IMR-90 (cell line): ENCODE measurements around the gene AGAP1. TPM values are rescaled to one million over a fixed set of nuclear protein-coding genes. Genes with fewer than 3 reads are reported as not detected.

ENCODE experiments used
- ATAC-seq: fragments of 200-7000 bp; cut with Tn5 transposase; 2 replicates; pipeline ENCODE4 v1.9.1; 2020; ENCODE audit warnings: low read depth, mild to moderate bottlenecking, moderate library complexity
- BruUV-seq: library from RNA; stranded (reverse); fragments of 400-500 nt; replicated peaks from 2 replicates; lab custom pipeline; 2021; lab: Mats Ljungman, UMichigan
- CTCF ChIA-PET: fragments of 300-600 bp; formaldehyde crosslinking; extraction: SDS; loops from one replicate; lab custom pipeline; 2021; ENCODE audit warnings: antibody characterized with exemption; lab: Yijun Ruan, JAX
- POLR2A ChIA-PET: fragments of 300-600 bp; sonication (Branson Sonifier 250); formaldehyde crosslinking; loops from one replicate; lab custom pipeline; 2022; ENCODE audit warnings: antibody characterized with exemption; ENCODE audit not compliant: unreplicated experiment; lab: Charles Lee
- DNase-seq: peaks from one replicate; pipeline ENCODE4 v3.0.0; 2013
- H2AFZ ChIP-seq: replicated peaks from 2 replicates; pipeline ENCODE3; 2013; ENCODE audit warnings: low read length, mild to moderate bottlenecking; ENCODE audit not compliant: poor library complexity
- H2AK5ac ChIP-seq: 2 replicates; pipeline ENCODE4 v1.6.1; 2013; ENCODE audit warnings: low read depth, low read length, inconsistent platforms
- H2AK9ac ChIP-seq: replicated peaks from 2 replicates; pipeline ENCODE3; 2013; ENCODE audit warnings: mild to moderate bottlenecking, low read depth, low read length, moderate library complexity; ENCODE audit not compliant: poor library complexity
- H2BK120ac ChIP-seq: 2 replicates; pipeline ENCODE4 v1.6.1; 2013; ENCODE audit warnings: low read depth, low read length, inconsistent platforms
- H2BK15ac ChIP-seq: 3 replicates; pipeline ENCODE4 v1.6.1; 2013; ENCODE audit warnings: low read depth, low read length, inconsistent platforms
- H2BK20ac ChIP-seq: 2 replicates; pipeline ENCODE4 v1.6.1; 2013; ENCODE audit warnings: low read depth, mild to moderate bottlenecking, inconsistent platforms, low read length, moderate library complexity
- H2BK5ac ChIP-seq: 2 replicates; pipeline ENCODE4 v1.6.1; 2013; ENCODE audit warnings: mild to moderate bottlenecking, low read depth, low read length, inconsistent platforms; ENCODE audit not compliant: poor library complexity, severe bottlenecking
- H3K14ac ChIP-seq: replicated peaks from 2 replicates; pipeline ENCODE4 v1.6.1; 2013; ENCODE audit warnings: low read depth, low read length, inconsistent platforms
- H3K18ac ChIP-seq: 2 replicates; pipeline ENCODE4 v1.6.1; 2013; ENCODE audit warnings: low read depth, low read length, control low read depth
- H3K23ac ChIP-seq: 2 replicates; pipeline ENCODE4 v1.6.1; 2013; ENCODE audit warnings: low read depth, low read length, inconsistent platforms
- H3K27ac ChIP-seq: 2 replicates; pipeline ENCODE4 v1.5.1; 2013; ENCODE audit warnings: mild to moderate bottlenecking, control low read depth, low read length; ENCODE audit not compliant: insufficient read depth
- H3K27me3 ChIP-seq: 2 replicates; pipeline ENCODE4 v1.6.1; 2013; ENCODE audit warnings: low read length; ENCODE audit not compliant: control insufficient read depth, insufficient read depth
- H3K36me3 ChIP-seq: 2 replicates; pipeline ENCODE4 v1.6.1; 2013; ENCODE audit warnings: low read length, mixed read lengths; ENCODE audit not compliant: control insufficient read depth, insufficient read depth
- H3K4ac ChIP-seq: 2 replicates; pipeline ENCODE4 v1.6.1; 2013; ENCODE audit warnings: low read depth, low read length, inconsistent platforms
- H3K4me1 ChIP-seq: 2 replicates; pipeline ENCODE4 v1.6.1; 2013; ENCODE audit warnings: low read length, mixed read lengths; ENCODE audit not compliant: control insufficient read depth, insufficient read depth
- H3K4me2 ChIP-seq: 2 replicates; pipeline ENCODE4 v1.6.1; 2013; ENCODE audit warnings: low read depth, mild to moderate bottlenecking, control low read depth, low read length, moderate library complexity
- H3K4me3 ChIP-seq: 2 replicates; pipeline ENCODE4 v1.5.1; 2013; ENCODE audit warnings: low read depth, mild to moderate bottlenecking, control low read depth, low read length, moderate library complexity; ENCODE audit not compliant: insufficient read depth
- H3K56ac ChIP-seq: 2 replicates; pipeline ENCODE4 v1.6.1; 2013; ENCODE audit warnings: low read length, inconsistent platforms; ENCODE audit not compliant: insufficient read depth; ENCODE audit errors: extremely low read depth
- H3K79me1 ChIP-seq, 2 experiments: 2 replicates each; pipeline ENCODE4 v1.6.1; 2013; ENCODE audit warnings: low read length in 2 of 2, inconsistent platforms in 1 of 2, low read depth in 1 of 2
- H3K9ac ChIP-seq: 2 replicates; pipeline ENCODE4 v1.6.1; 2013; ENCODE audit warnings: low read depth, low read length, control low read depth
- H3K9me1 ChIP-seq: 2 replicates; pipeline ENCODE4 v1.6.1; 2013; ENCODE audit warnings: low read length, inconsistent platforms; ENCODE audit not compliant: insufficient read depth
- H3K9me3 ChIP-seq: 2 replicates; pipeline ENCODE4 v1.6.1; 2013; ENCODE audit warnings: low read length; ENCODE audit not compliant: control insufficient read depth, insufficient read depth
- H4K20me1 ChIP-seq: 2 replicates; pipeline ENCODE4 v1.6.1; 2013; ENCODE audit warnings: low read length, inconsistent platforms; ENCODE audit not compliant: insufficient read depth
- H4K5ac ChIP-seq: 2 replicates; pipeline ENCODE4 v1.6.1; 2013; ENCODE audit warnings: mild to moderate bottlenecking, low read depth, low read length, control low read depth
- H4K8ac ChIP-seq, 2 experiments: 2 replicates each; pipeline ENCODE4 v1.6.1; 2013; ENCODE audit warnings: low read depth in 2 of 2, low read length in 2 of 2, control low read depth in 1 of 2, inconsistent platforms in 1 of 2
- H4K91ac ChIP-seq: 2 replicates; pipeline ENCODE4 v1.6.1; 2013; ENCODE audit warnings: low read depth, low read length, inconsistent platforms; ENCODE audit not compliant: insufficient read depth
- CHD1 ChIP-seq: IDR thresholded peaks from 2 replicates; pipeline ENCODE4 v1.6.1; 2012; ENCODE audit warnings: low read depth, low read length, improper control_type of control experiment
- WGBS, 2 experiments: methylation state at CpG; one replicate each; pipeline versions ENCODE4 v1.1.5 to v1.1.7; 2013; ENCODE audit warnings: missing lambda C conversion rate in 2 of 2; ENCODE audit not compliant: insufficient read length in 1 of 2; ENCODE audit errors: extremely low coverage in 2 of 2; 5-methylcytosine and 5-hydroxymethylcytosine counted together
- dilution Hi-C: fragments of 300-500 bp; cut with HindIII; formaldehyde crosslinking; loops from one replicate; pipeline ENCODE4 v1.14.3; 2018; ENCODE audit warnings: low sequenced_read_pairs; ENCODE audit not compliant: unreplicated experiment
- in situ Hi-C: fragments of 300-500 bp; cut with MboI; formaldehyde crosslinking; loops from 3 replicates; pipeline ENCODE4 v1.14.3; 2019; ENCODE audit warnings: low sequenced_read_pairs, inconsistent platforms, mixed read lengths
- intact Hi-C: fragments of 100-400 bp; cut with micrococcal nuclease; formaldehyde crosslinking; loops from 2 replicates; pipeline ENCODE4 v1.10.0; 2022
- polyA plus RNA-seq, 3 experiments: library from polyadenylated mRNA; depleted of rRNA; stranded (reverse); fragments of >200 nt; gene quantifications; 2 replicates each; pipeline ENCODE4 v1.2.3, GENCODE V29; 2012; ENCODE audit warnings: low replicate concordance in 1 of 3
- total RNA-seq: library from RNA; depleted of rRNA; stranded (reverse); fragments of >200 nt; gene quantifications from 2 replicates; pipeline ENCODE4 v1.2.3, GENCODE V29; 2012
- TF ChIP-seq, protein P1 (sequence below): fragments of 150-350 bp; IDR thresholded peaks from 2 replicates; pipeline ENCODE4 v1.6.1; 2017; ENCODE audit warnings: mild to moderate bottlenecking, antibody characterized with exemption, low read length, low read depth

Gene AGAP1
- total and polyA plus RNA-seq, 2 of the 4 experiments (the other 2 are of a cell fraction) = 15.1 to 16.4 TPM

DNA sequence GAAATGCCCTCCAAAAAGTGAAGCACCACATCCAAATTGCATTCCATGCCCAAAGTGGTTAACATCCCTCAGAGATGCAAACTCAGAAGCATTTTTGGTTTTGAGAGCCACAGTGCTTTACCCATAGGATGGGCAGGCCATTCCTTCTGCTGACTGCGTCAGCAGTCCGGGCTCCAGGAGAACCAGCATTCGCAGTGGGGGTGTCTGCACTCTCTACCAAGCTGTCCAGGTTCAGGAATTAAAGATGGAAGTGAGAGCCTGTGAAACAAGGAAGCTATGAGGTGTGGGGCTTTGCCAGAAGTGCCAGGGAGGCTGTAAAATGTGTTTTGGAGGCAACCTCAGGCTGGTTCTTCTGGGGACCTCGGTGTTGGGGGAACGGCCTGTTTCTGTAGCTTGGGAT lies 205.7 kb downstream of the AGAP1 start:
- H3K4ac ChIP-seq = no peak overlapping the region

More for the DNA sequence above, 205.7 kb downstream of the AGAP1 start:
- no peak overlapping the region for H2AK9ac ChIP-seq
- BruUV-seq = no TSS peak
- peaks cover 4% of the 10 kb centered on the region for H3K9me1 ChIP-seq
- H3K18ac ChIP-seq = no peak overlapping the region
- no peak overlapping the region for H4K5ac ChIP-seq
- H4K20me1 ChIP-seq = peaks cover 73% of the 10 kb centered on the region
- no peak overlapping the region for H2AK5ac ChIP-seq
- TF ChIP-seq, protein P1, sequence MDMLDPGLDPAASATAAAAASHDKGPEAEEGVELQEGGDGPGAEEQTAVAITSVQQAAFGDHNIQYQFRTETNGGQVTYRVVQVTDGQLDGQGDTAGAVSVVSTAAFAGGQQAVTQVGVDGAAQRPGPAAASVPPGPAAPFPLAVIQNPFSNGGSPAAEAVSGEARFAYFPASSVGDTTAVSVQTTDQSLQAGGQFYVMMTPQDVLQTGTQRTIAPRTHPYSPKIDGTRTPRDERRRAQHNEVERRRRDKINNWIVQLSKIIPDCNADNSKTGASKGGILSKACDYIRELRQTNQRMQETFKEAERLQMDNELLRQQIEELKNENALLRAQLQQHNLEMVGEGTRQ = no peak
- no peak for TF ChIP-seq CHD1
- H2AFZ ChIP-seq = no peak overlapping the region
- no peak overlapping the region for H3K9ac ChIP-seq
- no peak overlapping the region for H2BK5ac ChIP-seq
- H2BK120ac ChIP-seq = no peak overlapping the region
- intact Hi-C loops = no loop called here
- H2BK15ac ChIP-seq = no peak overlapping the region
- H4K8ac ChIP-seq = no peak overlapping the region
- H3K27ac ChIP-seq = no peak overlapping the region
- no peak overlapping the region for H3K14ac ChIP-seq
- H3K79me1 ChIP-seq = peaks cover 34 to 64% of the 10 kb centered on the region in 2 experiments
- H3K27me3 ChIP-seq = no peaks in the 10 kb centered on the region
- peaks cover 10% of the 10 kb centered on the region for H3K4me1 ChIP-seq
- POLR2A ChIA-PET = no interaction called here
- no peak overlapping the region for H3K4me3 ChIP-seq
- dilution Hi-C loops = no loop called here
- no peak overlapping the region for H4K91ac ChIP-seq
- WGBS, 2 experiments = 95% methylated on average over 4 of the region's 5 CpGs; no CpG with 5 or more reads in 1 of the 2 experiments
- H3K23ac ChIP-seq = no peak overlapping the region
- H2BK20ac ChIP-seq = no peak overlapping the region
- CTCF ChIA-PET = no interaction called here
- ATAC-seq (no peak), DNase-seq (no peak)
- H3K56ac ChIP-seq = no peak overlapping the region
- H3K4me2 ChIP-seq = no peak overlapping the region
- no peaks in the 10 kb centered on the region for H3K9me3 ChIP-seq
- in situ Hi-C loops = no loop called here
- H3K36me3 ChIP-seq = no peaks in the 10 kb centered on the region
